Measurements from ENCODE around the gene ITPA.

DNA sequence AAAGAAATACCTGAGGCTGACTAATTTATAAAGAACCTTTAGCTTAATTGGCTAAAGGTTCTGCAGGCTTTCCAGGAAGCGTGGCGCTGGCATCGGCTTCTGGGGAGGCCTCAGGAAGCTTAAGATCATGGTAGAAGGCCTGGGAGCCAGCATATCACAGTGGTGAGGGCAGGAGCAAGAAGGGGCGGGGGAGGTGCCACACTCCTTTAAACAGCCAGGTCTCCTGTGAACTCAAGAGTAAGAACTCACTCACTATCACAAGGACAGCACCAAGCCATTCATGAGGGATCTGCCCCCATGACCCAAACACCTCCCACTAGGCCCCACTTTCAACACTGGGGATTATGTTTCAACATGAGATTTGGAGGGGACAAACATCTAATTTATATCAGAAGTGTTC lies 64.1 kb downstream of the ITPA start:
- TF ChIP-seq TAF1 (IDR thresholded peaks at IDR 0.05; ENCODE audit: borderline replicate concordance, low read depth, low read length) (no peak), EZH2 (IDR thresholded peaks at IDR 0.05; ENCODE audit: borderline replicate concordance, control insufficient read depth, low read depth, low read length) (no peak), POLR2A (IDR thresholded peaks at IDR 0.05; ENCODE audit: low read depth, low read length) (no peak), POLR2AphosphoS2 (IDR thresholded peaks at IDR 0.05; ENCODE audit: low read depth, low read length) (no peak), RFX5 (IDR thresholded peaks at IDR 0.05; ENCODE audit: low read depth, low read length) (no peak), CTCF (IDR thresholded peaks at IDR 0.05 in 2 of 3, conservative IDR thresholded peaks at IDR 0.05 in 1 of 3; ENCODE audit: control insufficient read depth in 2 of 3, extremely low read depth in 1 of 3, insufficient read depth in 1 of 3, low read depth in 3 of 3, low read length in 3 of 3) (no peak), USF2 (IDR thresholded peaks at IDR 0.05; ENCODE audit: borderline replicate concordance, low read depth, low read length) (no peak), RBBP5 (conservative IDR thresholded peaks at IDR 0.05) (no peak), RCOR1 (conservative IDR thresholded peaks at IDR 0.05; ENCODE audit: low read depth, low read length) (no peak), MEF2A (IDR thresholded peaks at IDR 0.05; ENCODE audit: insufficient read depth, low read depth, low read length) (no peak), PKNOX1 (IDR thresholded peaks at IDR 0.05) (no peak), SIX5 (IDR thresholded peaks at IDR 0.05; ENCODE audit: low read depth, low read length, severe bottlenecking) (no peak)
- TF ChIP-seq, protein P1, sequence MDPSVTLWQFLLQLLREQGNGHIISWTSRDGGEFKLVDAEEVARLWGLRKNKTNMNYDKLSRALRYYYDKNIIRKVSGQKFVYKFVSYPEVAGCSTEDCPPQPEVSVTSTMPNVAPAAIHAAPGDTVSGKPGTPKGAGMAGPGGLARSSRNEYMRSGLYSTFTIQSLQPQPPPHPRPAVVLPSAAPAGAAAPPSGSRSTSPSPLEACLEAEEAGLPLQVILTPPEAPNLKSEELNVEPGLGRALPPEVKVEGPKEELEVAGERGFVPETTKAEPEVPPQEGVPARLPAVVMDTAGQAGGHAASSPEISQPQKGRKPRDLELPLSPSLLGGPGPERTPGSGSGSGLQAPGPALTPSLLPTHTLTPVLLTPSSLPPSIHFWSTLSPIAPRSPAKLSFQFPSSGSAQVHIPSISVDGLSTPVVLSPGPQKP (IDR thresholded peaks at IDR 0.05; ENCODE audit: low read depth, low read length): no peak
- TF ChIP-seq, protein P2, sequence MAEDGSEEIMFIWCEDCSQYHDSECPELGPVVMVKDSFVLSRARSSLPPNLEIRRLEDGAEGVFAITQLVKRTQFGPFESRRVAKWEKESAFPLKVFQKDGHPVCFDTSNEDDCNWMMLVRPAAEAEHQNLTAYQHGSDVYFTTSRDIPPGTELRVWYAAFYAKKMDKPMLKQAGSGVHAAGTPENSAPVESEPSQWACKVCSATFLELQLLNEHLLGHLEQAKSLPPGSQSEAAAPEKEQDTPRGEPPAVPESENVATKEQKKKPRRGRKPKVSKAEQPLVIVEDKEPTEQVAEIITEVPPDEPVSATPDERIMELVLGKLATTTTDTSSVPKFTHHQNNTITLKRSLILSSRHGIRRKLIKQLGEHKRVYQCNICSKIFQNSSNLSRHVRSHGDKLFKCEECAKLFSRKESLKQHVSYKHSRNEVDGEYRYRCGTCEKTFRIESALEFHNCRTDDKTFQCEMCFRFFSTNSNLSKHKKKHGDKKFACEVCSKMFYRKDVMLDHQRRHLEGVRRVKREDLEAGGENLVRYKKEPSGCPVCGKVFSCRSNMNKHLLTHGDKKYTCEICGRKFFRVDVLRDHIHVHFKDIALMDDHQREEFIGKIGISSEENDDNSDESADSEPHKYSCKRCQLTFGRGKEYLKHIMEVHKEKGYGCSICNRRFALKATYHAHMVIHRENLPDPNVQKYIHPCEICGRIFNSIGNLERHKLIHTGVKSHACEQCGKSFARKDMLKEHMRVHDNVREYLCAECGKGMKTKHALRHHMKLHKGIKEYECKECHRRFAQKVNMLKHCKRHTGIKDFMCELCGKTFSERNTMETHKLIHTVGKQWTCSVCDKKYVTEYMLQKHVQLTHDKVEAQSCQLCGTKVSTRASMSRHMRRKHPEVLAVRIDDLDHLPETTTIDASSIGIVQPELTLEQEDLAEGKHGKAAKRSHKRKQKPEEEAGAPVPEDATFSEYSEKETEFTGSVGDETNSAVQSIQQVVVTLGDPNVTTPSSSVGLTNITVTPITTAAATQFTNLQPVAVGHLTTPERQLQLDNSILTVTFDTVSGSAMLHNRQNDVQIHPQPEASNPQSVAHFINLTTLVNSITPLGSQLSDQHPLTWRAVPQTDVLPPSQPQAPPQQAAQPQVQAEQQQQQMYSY (CRISPR knock-in tag; IDR thresholded peaks at IDR 0.05): no peak
